Neural cell (in vitro differentiated cells): Measurements from ENCODE around the gene TEX261. TPM values are rescaled to one million over a fixed set of nuclear protein-coding genes. Genes with fewer than 3 reads are reported as not detected.

Source experiments
- H2AFZ ChIP-seq: fragments of 200-600, 300-800 bp; sonication (generic), shearing (Covaris generic); 2 replicates; pipeline ENCODE4 v1.6.0; 2014; ENCODE audit warnings: low read depth, mild to moderate bottlenecking, antibody characterized with exemption, low read length, moderate library complexity
- H3F3A ChIP-seq: fragments of 200-600 bp; shearing (Covaris generic); 2 replicates; pipeline ENCODE4 v1.6.1; 2016; ENCODE audit warnings: mild to moderate bottlenecking, moderate library complexity, mixed read lengths, antibody characterized with exemption, low read length; ENCODE audit not compliant: insufficient read depth, poor library complexity, severe bottlenecking
- H3K27ac ChIP-seq: fragments of 200-600, 300-800 bp; sonication (generic), shearing (Covaris generic); 2 replicates; pipeline ENCODE4 v1.5.1; 2014; ENCODE audit warnings: mild to moderate bottlenecking, low read length, moderate library complexity
- H3K27me3 ChIP-seq: fragments of 300-800, 200-600 bp; sonication (generic), shearing (Covaris generic); 2 replicates; pipeline ENCODE4 v1.6.0; 2014; ENCODE audit warnings: mild to moderate bottlenecking, low read depth, low read length, moderate library complexity; ENCODE audit not compliant: insufficient read depth
- H3K36me3 ChIP-seq: fragments of 300-800, 200-600 bp; sonication (generic), shearing (Covaris generic); 2 replicates; pipeline ENCODE4 v1.5.1; 2014; ENCODE audit warnings: mild to moderate bottlenecking, antibody characterized with exemption, low read length, moderate library complexity; ENCODE audit not compliant: insufficient read depth
- H3K4me2 ChIP-seq: fragments of 300-800, 200-600 bp; sonication (generic), shearing (Covaris generic); 2 replicates; pipeline ENCODE4 v1.6.0; 2014; ENCODE audit warnings: mild to moderate bottlenecking, low read length
- H3K4me3 ChIP-seq: fragments of 300-800, 200-600 bp; sonication (generic), shearing (Covaris generic); 2 replicates; pipeline ENCODE4 v1.5.1; 2014; ENCODE audit warnings: mild to moderate bottlenecking, low read length, moderate library complexity
- H3K79me2 ChIP-seq: fragments of 200-600 bp; shearing (Covaris generic); replicated peaks from 2 replicates; pipeline ENCODE4 v1.6.0; 2014; ENCODE audit warnings: mild to moderate bottlenecking, low read length, moderate library complexity; ENCODE audit not compliant: insufficient read depth
- H3K9ac ChIP-seq: fragments of 300-800, 200-600 bp; sonication (generic), shearing (Covaris generic); 2 replicates; pipeline ENCODE4 v1.6.1; 2016; ENCODE audit warnings: mild to moderate bottlenecking, low read length, mixed read lengths
- H3K9me2 ChIP-seq: fragments of 200-600 bp; shearing (Covaris generic); 2 replicates; pipeline ENCODE4 v1.6.1; 2016; ENCODE audit warnings: mild to moderate bottlenecking, low read length, mixed read lengths; ENCODE audit not compliant: insufficient read depth
- H3K9me3 ChIP-seq: fragments of 200-600, 300-800 bp; sonication (generic), shearing (Covaris generic); 2 replicates; pipeline ENCODE4 v1.6.1; 2016; ENCODE audit warnings: mild to moderate bottlenecking, mixed run types, low read length, moderate library complexity, mixed read lengths
- H4K20me1 ChIP-seq: fragments of 200-600 bp; shearing (Covaris generic); 2 replicates; pipeline ENCODE4 v1.6.1; 2016; ENCODE audit warnings: mild to moderate bottlenecking, mixed run types; ENCODE audit not compliant: insufficient read depth
- CTCF ChIP-seq: fragments of 450-650 bp; IDR thresholded peaks from 2 replicates; pipeline ENCODE4 v1.5.1; 2014; ENCODE audit warnings: antibody characterized with exemption, mild to moderate bottlenecking, moderate library complexity; ENCODE audit not compliant: poor library complexity, severe bottlenecking
- EP300 ChIP-seq: fragments of 450-650 bp; conservative IDR thresholded peaks from 2 replicates; pipeline ENCODE4 v1.6.1; 2014; ENCODE audit warnings: antibody characterized with exemption, mild to moderate bottlenecking, moderate library complexity; ENCODE audit not compliant: poor library complexity, severe bottlenecking
- EZH2 ChIP-seq: fragments of 200-600, 300-800 bp; shearing (Covaris generic), sonication (generic); IDR thresholded peaks from 2 replicates; pipeline ENCODE4 v1.6.1; 2014; ENCODE audit warnings: antibody characterized with exemption, low read length, borderline replicate concordance, mild to moderate bottlenecking; ENCODE audit not compliant: insufficient read depth, poor library complexity, severe bottlenecking
- MXI1 ChIP-seq: fragments of 450-650 bp; conservative IDR thresholded peaks from 2 replicates; pipeline ENCODE4 v1.6.1; 2014; ENCODE audit warnings: antibody characterized with exemption, mild to moderate bottlenecking; ENCODE audit not compliant: poor library complexity, severe bottlenecking
- POLR2AphosphoS5 ChIP-seq: IDR thresholded peaks from 2 replicates; pipeline ENCODE4 v1.6.1; 2012
- RAD21 ChIP-seq: fragments of 450-650 bp; conservative IDR thresholded peaks from 2 replicates; pipeline ENCODE4 v1.6.1; 2014; ENCODE audit warnings: antibody characterized with exemption, mild to moderate bottlenecking, moderate library complexity
- REST ChIP-seq: IDR thresholded peaks from 2 replicates; pipeline ENCODE4 v1.6.1; 2012; ENCODE audit warnings: borderline replicate concordance
- SMC3 ChIP-seq: fragments of 450-650 bp; conservative IDR thresholded peaks from 2 replicates; pipeline ENCODE4 v1.6.1; 2014; ENCODE audit warnings: antibody characterized with exemption, mild to moderate bottlenecking, moderate library complexity; ENCODE audit not compliant: poor library complexity
- TAF1 ChIP-seq: IDR thresholded peaks from 2 replicates; pipeline ENCODE4 v1.6.1; 2012; ENCODE audit warnings: low read depth
- polyA plus RNA-seq: library from polyadenylated mRNA; depleted of rRNA; stranded (reverse); fragments of >200 nt; gene quantifications from 2 replicates; pipeline ENCODE4 v1.2.3, GENCODE V29; 2014

Gene TEX261
- polyA plus RNA-seq, 1 donor from 2014 or later, result 48.2 TPM

- no peak overlapping the region for H3K9ac ChIP-seq
- no peaks in the 10 kb centered on the region for H3K79me2 ChIP-seq
- H2AFZ ChIP-seq, result no peak overlapping the region
- no peaks in the 10 kb centered on the region for H3K36me3 ChIP-seq
- H3K4me2 ChIP-seq, result no peak overlapping the region
- H4K20me1 ChIP-seq, result no peaks in the 10 kb centered on the region
- H3K27me3 ChIP-seq, result peaks cover 10% of the 10 kb centered on the region
- H3K9me3 ChIP-seq, result no peaks in the 10 kb centered on the region
- H3K9me2 ChIP-seq, result no peaks in the 10 kb centered on the region
- TF ChIP-seq MXI1, result no peak
- no peak for TF ChIP-seq REST
- no peak for TF ChIP-seq POLR2AphosphoS5
- no peak for TF ChIP-seq EZH2
- no peak for TF ChIP-seq RAD21
- H3K4me3 ChIP-seq, result no peak overlapping the region
- H3K27ac ChIP-seq, result no peak overlapping the region
- no peaks in the 10 kb centered on the region for H3F3A ChIP-seq
Measured at GRCh38 chr2:70958759-70959158, 35.9 kb downstream of the TEX261 start.

GRCh38 chr2:70957798-70958197 is 36.9 kb downstream of the TEX261 start:
- Histone ChIP-seq H3K79me2 (no peaks in the 10 kb centered on the region), H3K9me3 (no peaks in the 10 kb centered on the region), H3K9ac (no peak overlapping the region), H3K9me2 (no peaks in the 10 kb centered on the region), H3K4me2 (no peak overlapping the region), H4K20me1 (no peaks in the 10 kb centered on the region), H3K36me3 (no peaks in the 10 kb centered on the region), H3F3A (no peaks in the 10 kb centered on the region), H3K27me3 (peaks cover 5% of the 10 kb centered on the region), H3K4me3 (no peak overlapping the region), H3K27ac (no peak overlapping the region), H2AFZ (no peak overlapping the region)
- TF ChIP-seq CTCF, result no peak
- TF ChIP-seq MXI1, result no peak

GRCh38 chr2:70956141-70956540 is 38.5 kb downstream of the TEX261 start:
- H3K36me3 ChIP-seq, result no peaks in the 10 kb centered on the region
- TF ChIP-seq TAF1 (no peak), REST (no peak), POLR2AphosphoS5 (no peak), SMC3 (no peak), MXI1 (no peak), EP300 (no peak), RAD21 (no peak), CTCF (no peak), EZH2 (no peak)
- no peak overlapping the region for H3K9ac ChIP-seq
- H3K9me2 ChIP-seq, result no peaks in the 10 kb centered on the region
- H4K20me1 ChIP-seq, result no peaks in the 10 kb centered on the region
- no peaks in the 10 kb centered on the region for H3K9me3 ChIP-seq
- no peaks in the 10 kb centered on the region for H3K79me2 ChIP-seq
- H3F3A ChIP-seq, result no peaks in the 10 kb centered on the region
- H3K27ac ChIP-seq, result no peak overlapping the region
- no peak overlapping the region for H3K4me3 ChIP-seq
- H3K27me3 ChIP-seq, result peaks cover 5% of the 10 kb centered on the region
- no peak overlapping the region for H2AFZ ChIP-seq
- H3K4me2 ChIP-seq, result no peak overlapping the region
